ENCODE data around the gene CTNNA3.

- TF ChIP-seq CTCF (tag by site-specific recombination; IDR thresholded peaks at IDR 0.05) (no peak), REST (tag by site-specific recombination; IDR thresholded peaks at IDR 0.05) (no peak), ZIC2 (tag by site-specific recombination; IDR thresholded peaks at IDR 0.05) (no peak), ZXDB (tag by site-specific recombination; IDR thresholded peaks at IDR 0.05) (no peak), ZNF366 (tag by site-specific recombination; conservative IDR thresholded peaks at IDR 0.05) (no peak), ZNF138 (tag by site-specific recombination; IDR thresholded peaks at IDR 0.05; ENCODE audit: borderline replicate concordance) (no peak), ZNF514 (tag by site-specific recombination; IDR thresholded peaks at IDR 0.05) (no peak), OSR2 (tag by site-specific recombination; IDR thresholded peaks at IDR 0.05) (no peak), ZNF473 (tag by site-specific recombination; IDR thresholded peaks at IDR 0.05) (no peak), ZNF558 (tag by site-specific recombination; IDR thresholded peaks at IDR 0.05) (no peak), ZNF549 (tag by site-specific recombination; IDR thresholded peaks at IDR 0.05) (no peak), PATZ1 (tag by site-specific recombination; IDR thresholded peaks at IDR 0.05) (no peak), ZNF2 (tag by site-specific recombination; IDR thresholded peaks at IDR 0.05) (no peak), ZBTB20 (tag by site-specific recombination; IDR thresholded peaks at IDR 0.05) (no peak)
These were observed 1487.0 kb downstream of the CTNNA3 start for GRCh38 chr10:66209025-66209424.
